GM10847 (cell line): ENCODE results near the gene TMEM38B.

Source experiments
- POLR2A ChIP-seq: IDR thresholded peaks from 2 replicates; pipeline ENCODE4 v1.6.1; 2011; ENCODE audit not compliant: insufficient read length; ENCODE audit errors: extremely low read depth

TMEM38B gene

GRCh38 chr9:105694190-105694847 lies at the start of gene TMEM38B:
TMEM38B (plus strand) TSS chr9:105694541; CDS start chr9:105694661, 120 bp downstream.
- TF ChIP-seq POLR2A: peak; percentile 57

- no peak for TF ChIP-seq POLR2A
Measured at GRCh38 chr9:105646879-105647594, 47.3 kb upstream of the TMEM38B start.

- TF ChIP-seq POLR2A: no peak
Measured at GRCh38 chr9:105647595-105648349, 46.6 kb upstream of the TMEM38B start.

GRCh38 chr9:105651806-105652205 lies 42.5 kb upstream of the TMEM38B start:
- no peak for TF ChIP-seq POLR2A

GRCh38 chr9:105656131-105656921 lies 38.0 kb upstream of the TMEM38B start:
- no peak for TF ChIP-seq POLR2A

- no peak for TF ChIP-seq POLR2A
Measured at GRCh38 chr9:105658351-105658750, 36.0 kb upstream of the TMEM38B start.

- TF ChIP-seq POLR2A: no peak
Measured at GRCh38 chr9:105661011-105661410, 33.3 kb upstream of the TMEM38B start.

GRCh38 chr9:105662184-105663104 lies 31.9 kb upstream of the TMEM38B start, which contains the start of gene TAL2:
TAL2 (plus strand) TSS chr9:105662457; CDS start chr9:105662497, 40 bp downstream.
- no peak for TF ChIP-seq POLR2A

GRCh38 chr9:105663914-105664313 lies 30.4 kb upstream of the TMEM38B start:
- no peak for TF ChIP-seq POLR2A

- TF ChIP-seq POLR2A: no peak
Measured at GRCh38 chr9:105667867-105668266, 26.5 kb upstream of the TMEM38B start.

- TF ChIP-seq POLR2A: no peak
Measured at GRCh38 chr9:105670315-105670714, 24.0 kb upstream of the TMEM38B start.

- no peak for TF ChIP-seq POLR2A
Measured at GRCh38 chr9:105670775-105671174, 23.6 kb upstream of the TMEM38B start.

GRCh38 chr9:105672711-105673234 lies 21.6 kb upstream of the TMEM38B start:
- TF ChIP-seq POLR2A: no peak
